Measurements from ENCODE around the gene CLEC4M.

CLEC4M gene

DNA sequence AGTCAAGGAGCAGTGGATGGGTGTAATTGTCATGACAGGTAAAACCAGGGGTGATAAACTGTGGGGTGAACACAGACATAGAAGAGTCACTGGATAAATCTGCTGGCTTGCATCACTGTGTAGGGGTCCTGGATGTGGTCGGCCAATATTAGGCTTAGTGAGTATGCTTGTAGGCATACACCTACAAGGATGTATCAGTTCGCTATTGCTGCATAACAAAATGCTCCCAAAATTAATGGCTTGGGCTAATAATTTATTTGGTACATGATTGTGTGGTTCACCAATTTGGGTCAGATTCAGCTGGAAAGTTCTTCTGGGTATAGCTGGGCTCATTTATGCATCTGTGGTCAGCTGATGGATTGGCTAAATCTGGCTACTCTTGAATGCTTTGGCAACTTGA is 55.8 kb downstream of the CLEC4M start:
- no peak for DNase-seq

Measured in NK-92 treated with Interleukin-12 subunit alpha and Interleukin-12 subunit beta, amount 100 ng/mL, for 24 hours (cell line).